Kidney (tissue), 14 donors: ENCODE data around the gene PTPRJ. TPM values are rescaled to one million over a fixed set of nuclear protein-coding genes. Genes with fewer than 3 reads are reported as not detected.

Experiments used
- DNase-seq, 5 donors: peaks; one replicate each; pipeline ENCODE4 v3.0.0-alpha.2; 2013 to 2020
- FAIRE-seq: peaks from 2 replicates; lab custom pipeline; 2012; peaks lifted over from hg19 to GRCh38; lab: Jason Lieb, UNC
- H3K27ac ChIP-seq, 2 donors: one replicate each; pipeline ENCODE4 v1.7.0; 2013; ENCODE audit warnings: low read depth in 2 of 2, low read length in 2 of 2, inconsistent platforms in 1 of 2
- H3K27me3 ChIP-seq: one replicate; pipeline ENCODE4 v1.7.1; 2013; ENCODE audit warnings: low read length, inconsistent platforms; ENCODE audit not compliant: control insufficient read depth, insufficient read depth
- H3K36me3 ChIP-seq, 3 donors: one replicate each; pipeline versions ENCODE4 v1.7.0 to v1.7.1; 2013; ENCODE audit warnings: low read length in 3 of 3, control low read depth in 1 of 3, inconsistent platforms in 1 of 3; ENCODE audit not compliant: insufficient read depth in 3 of 3, control insufficient read depth in 2 of 3
- H3K4me1 ChIP-seq, 3 donors: one replicate each; pipeline versions ENCODE4 v1.7.0 to v1.7.1; 2013; ENCODE audit warnings: low read length in 3 of 3, inconsistent platforms in 1 of 3, low read depth in 1 of 3; ENCODE audit not compliant: control insufficient read depth in 2 of 3, insufficient read depth in 2 of 3
- H3K4me3 ChIP-seq, 3 donors: one replicate each; pipeline versions ENCODE4 v1.7.0 to v1.8.1; 2013; ENCODE audit warnings: low read length in 3 of 3, control low read depth in 1 of 3, inconsistent platforms in 1 of 3
- H3K9ac ChIP-seq, 3 donors: one replicate each; pipeline versions ENCODE4 v1.7.0 to v1.7.1; 2013; ENCODE audit warnings: low read length in 3 of 3, control low read depth in 1 of 3, inconsistent platforms in 1 of 3
- H3K9me3 ChIP-seq, 3 donors: one replicate each; pipeline versions ENCODE4 v1.7.0 to v1.7.1; 2013; ENCODE audit warnings: low read length in 3 of 3, control low read depth in 1 of 3, inconsistent platforms in 1 of 3; ENCODE audit not compliant: control insufficient read depth in 2 of 3, insufficient read depth in 1 of 3
- intact Hi-C: fragments of 100-400 bp; cut with DNase I; formaldehyde crosslinking; loops from one replicate; pipeline ENCODE4 v1.11.1; 2022
- polyA plus RNA-seq: library from polyadenylated mRNA; stranded (reverse); fragments of 350-450 nt; fragmentation: Illumina TruSeq; extraction: RNeasy Lipid Tissue Mini Kit (QIAGEN cat#74804); gene quantifications from one replicate; pipeline ENCODE4 v1.2.3, GENCODE V29; 2014; ENCODE audit warnings: low read depth, low replicate concordance; ENCODE audit not compliant: insufficient read depth
- total RNA-seq: library from RNA; stranded (reverse); fragmentation: NEBNext Ultra II Directional; extraction: Animal tissue kit (Norgen Biotek cat#: 25700); gene quantifications from one replicate; pipeline ENCODE4 v1.2.1, GENCODE V29; 2021
- TF ChIP-seq, protein P1 (sequence below): IDR thresholded peaks from 3 replicates; pipeline ENCODE4 v1.5.1; 2012; ENCODE audit warnings: mild to moderate bottlenecking, moderate library complexity, borderline replicate concordance; ENCODE audit not compliant: insufficient read depth; ENCODE audit errors: extremely low read depth
- donor health status: control.
- donor health status: control.
- donor health status: control.
- donor health status: control.
- donor health status: control.
- donor health status: DM: yes; HTN: yes; CAD: no.
- donor health status: Normal renal cell carcinoma (clear cell type).

PTPRJ gene
- total and polyA plus RNA-seq, 2 donors from 2014 or later, result 9.2 to 80.5 TPM

- no peak for DNase-seq
- H3K36me3 ChIP-seq, result no peaks in the 10 kb centered on the region
- peak overlapping the region; percentile 40 to 44 for H3K27ac ChIP-seq
- intact Hi-C loops, result no loop called here
- H3K9me3 ChIP-seq, result no peaks in the 10 kb centered on the region
- no peaks in the 10 kb centered on the region for H3K27me3 ChIP-seq
- H3K4me3 ChIP-seq, result peak overlapping the region in 2 of 3 donors; percentile 26 to 40
- H3K9ac ChIP-seq, result peak overlapping the region in 1 of 3 donors; percentile 27
- FAIRE-seq, result no peak
- TF ChIP-seq, protein P1, sequence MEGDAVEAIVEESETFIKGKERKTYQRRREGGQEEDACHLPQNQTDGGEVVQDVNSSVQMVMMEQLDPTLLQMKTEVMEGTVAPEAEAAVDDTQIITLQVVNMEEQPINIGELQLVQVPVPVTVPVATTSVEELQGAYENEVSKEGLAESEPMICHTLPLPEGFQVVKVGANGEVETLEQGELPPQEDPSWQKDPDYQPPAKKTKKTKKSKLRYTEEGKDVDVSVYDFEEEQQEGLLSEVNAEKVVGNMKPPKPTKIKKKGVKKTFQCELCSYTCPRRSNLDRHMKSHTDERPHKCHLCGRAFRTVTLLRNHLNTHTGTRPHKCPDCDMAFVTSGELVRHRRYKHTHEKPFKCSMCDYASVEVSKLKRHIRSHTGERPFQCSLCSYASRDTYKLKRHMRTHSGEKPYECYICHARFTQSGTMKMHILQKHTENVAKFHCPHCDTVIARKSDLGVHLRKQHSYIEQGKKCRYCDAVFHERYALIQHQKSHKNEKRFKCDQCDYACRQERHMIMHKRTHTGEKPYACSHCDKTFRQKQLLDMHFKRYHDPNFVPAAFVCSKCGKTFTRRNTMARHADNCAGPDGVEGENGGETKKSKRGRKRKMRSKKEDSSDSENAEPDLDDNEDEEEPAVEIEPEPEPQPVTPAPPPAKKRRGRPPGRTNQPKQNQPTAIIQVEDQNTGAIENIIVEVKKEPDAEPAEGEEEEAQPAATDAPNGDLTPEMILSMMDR, result no peak
- H3K4me1 ChIP-seq, result peaks cover 0 to 58% (median 51%) of the 10 kb centered on the region in 3 donors
These were observed 21.2 kb downstream of the PTPRJ start for GRCh38 chr11:48001438-48002021.

- Histone ChIP-seq H3K4me3 (no peak overlapping the region), H3K27me3 (no peaks in the 10 kb centered on the region), H3K4me1 (peaks cover 0 to 48% (median 41%) of the 10 kb centered on the region in 3 donors), H3K9ac (no peak overlapping the region), H3K9me3 (no peaks in the 10 kb centered on the region), H3K36me3 (no peaks in the 10 kb centered on the region), H3K27ac (peak overlapping the region; percentile 26 to 41)
- intact Hi-C loops, result no loop called here
- no peak for FAIRE-seq
- TF ChIP-seq, protein P1, result no peak
- no peak for DNase-seq
These were observed 22.2 kb downstream of the PTPRJ start for GRCh38 chr11:48002561-48002960.

DNA sequence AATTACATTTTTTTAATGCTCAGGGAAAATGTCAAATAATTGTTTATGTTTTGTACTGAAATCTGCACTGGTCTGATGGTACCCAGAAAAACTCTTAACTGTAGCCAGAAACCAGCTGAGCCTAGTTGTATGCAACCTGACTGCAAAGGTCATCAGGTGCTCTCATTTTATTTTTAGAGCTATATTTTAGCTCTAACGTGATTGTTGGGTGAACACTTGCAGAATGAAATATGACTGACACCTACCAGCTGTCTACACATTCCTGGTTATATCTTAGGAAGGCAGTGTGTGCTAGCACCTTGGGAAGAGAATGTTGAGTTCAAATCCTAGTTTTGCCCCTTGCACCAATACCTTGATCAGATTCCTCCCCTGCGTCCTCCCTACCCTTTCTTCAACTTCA is 23.6 kb downstream of the PTPRJ start:
- no peaks in the 10 kb centered on the region for H3K36me3 ChIP-seq
- H3K4me3 ChIP-seq, result no peak overlapping the region
- no peak for FAIRE-seq
- H3K4me1 ChIP-seq, result peaks cover 0 to 37% (median 28%) of the 10 kb centered on the region in 3 donors
- no peaks in the 10 kb centered on the region for H3K9me3 ChIP-seq
- DNase-seq, result no peak
- TF ChIP-seq, protein P1, result no peak
- no peaks in the 10 kb centered on the region for H3K27me3 ChIP-seq
- H3K27ac ChIP-seq, result no peak overlapping the region
- no peak overlapping the region for H3K9ac ChIP-seq
- intact Hi-C loops, result no loop called here
